ENCODE measurements around the gene KCNT2.

The KCNT2 gene

GRCh38 chr1:196380316-196380715 is 227.9 kb downstream of the KCNT2 start:
- H3K36me3 ChIP-seq (ENCODE audit: control insufficient read depth, insufficient read depth, low read length): no peaks in the 10 kb centered on the region
- TF ChIP-seq CTCF (IDR thresholded peaks at IDR 0.05; ENCODE audit: insufficient read depth, low read length, poor library complexity, severe bottlenecking): no peak
- no peak for DNase-seq (ENCODE audit: extremely low read depth, insufficient read length)
- no peaks in the 10 kb centered on the region for H3K27me3 ChIP-seq (replicated peaks; ENCODE audit: control insufficient read depth, insufficient read depth, low read length)
- H3K4me3 ChIP-seq (replicated peaks; ENCODE audit: low read depth, low read length): no peak overlapping the region

GRCh38 chr1:196377811-196378210 is 230.4 kb downstream of the KCNT2 start:
- no peaks in the 10 kb centered on the region for H3K27me3 ChIP-seq (replicated peaks; ENCODE audit: control insufficient read depth, insufficient read depth, low read length)
- no peaks in the 10 kb centered on the region for H3K36me3 ChIP-seq (ENCODE audit: control insufficient read depth, insufficient read depth, low read length)
- no peak for DNase-seq (ENCODE audit: extremely low read depth, insufficient read length)
- no peak for TF ChIP-seq CTCF (IDR thresholded peaks at IDR 0.05; ENCODE audit: insufficient read depth, low read length, poor library complexity, severe bottlenecking)
- H3K4me3 ChIP-seq (replicated peaks; ENCODE audit: low read depth, low read length): no peak overlapping the region

- Histone ChIP-seq H3K4me3 (replicated peaks; ENCODE audit: low read depth, low read length) (no peak overlapping the region), H3K27me3 (replicated peaks; ENCODE audit: control insufficient read depth, insufficient read depth, low read length) (no peaks in the 10 kb centered on the region), H3K36me3 (ENCODE audit: control insufficient read depth, insufficient read depth, low read length) (no peaks in the 10 kb centered on the region)
- TF ChIP-seq CTCF (IDR thresholded peaks at IDR 0.05; ENCODE audit: insufficient read depth, low read length, poor library complexity, severe bottlenecking): no peak
- DNase-seq (ENCODE audit: extremely low read depth, insufficient read length): no peak
These were observed 231.5 kb downstream of the KCNT2 start for GRCh38 chr1:196376630-196377328.

- DNase-seq (ENCODE audit: extremely low read depth, insufficient read length): no peak
- no peak overlapping the region for H3K4me3 ChIP-seq (replicated peaks; ENCODE audit: low read depth, low read length)
- H3K36me3 ChIP-seq (ENCODE audit: control insufficient read depth, insufficient read depth, low read length): no peaks in the 10 kb centered on the region
- H3K27me3 ChIP-seq (replicated peaks; ENCODE audit: control insufficient read depth, insufficient read depth, low read length): no peaks in the 10 kb centered on the region
- TF ChIP-seq CTCF (IDR thresholded peaks at IDR 0.05; ENCODE audit: insufficient read depth, low read length, poor library complexity, severe bottlenecking): no peak
These were observed 234.4 kb downstream of the KCNT2 start for GRCh38 chr1:196373798-196374197.

GRCh38 chr1:196372896-196373536 is 235.2 kb downstream of the KCNT2 start:
- no peak overlapping the region for H3K4me3 ChIP-seq (replicated peaks; ENCODE audit: low read depth, low read length)
- no peaks in the 10 kb centered on the region for H3K27me3 ChIP-seq (replicated peaks; ENCODE audit: control insufficient read depth, insufficient read depth, low read length)
- no peaks in the 10 kb centered on the region for H3K36me3 ChIP-seq (ENCODE audit: control insufficient read depth, insufficient read depth, low read length)
- TF ChIP-seq CTCF (IDR thresholded peaks at IDR 0.05; ENCODE audit: insufficient read depth, low read length, poor library complexity, severe bottlenecking): peak; percentile 46
- DNase-seq (ENCODE audit: extremely low read depth, insufficient read length): no peak

Data from GM06990 (cell line).